ENCODE data around the gene OBP2A. TPM values are rescaled to one million over a fixed set of nuclear protein-coding genes. Genes with fewer than 3 reads are reported as not detected.
"Not testable (repeated sequence)": the region's sequence is repeated elsewhere in the genome, so short reads cannot be mapped to it uniquely, and the experiment has no call there.

OBP2A gene
- total RNA-seq, 1 experiment from 2014 or later, result not detected

DNA sequence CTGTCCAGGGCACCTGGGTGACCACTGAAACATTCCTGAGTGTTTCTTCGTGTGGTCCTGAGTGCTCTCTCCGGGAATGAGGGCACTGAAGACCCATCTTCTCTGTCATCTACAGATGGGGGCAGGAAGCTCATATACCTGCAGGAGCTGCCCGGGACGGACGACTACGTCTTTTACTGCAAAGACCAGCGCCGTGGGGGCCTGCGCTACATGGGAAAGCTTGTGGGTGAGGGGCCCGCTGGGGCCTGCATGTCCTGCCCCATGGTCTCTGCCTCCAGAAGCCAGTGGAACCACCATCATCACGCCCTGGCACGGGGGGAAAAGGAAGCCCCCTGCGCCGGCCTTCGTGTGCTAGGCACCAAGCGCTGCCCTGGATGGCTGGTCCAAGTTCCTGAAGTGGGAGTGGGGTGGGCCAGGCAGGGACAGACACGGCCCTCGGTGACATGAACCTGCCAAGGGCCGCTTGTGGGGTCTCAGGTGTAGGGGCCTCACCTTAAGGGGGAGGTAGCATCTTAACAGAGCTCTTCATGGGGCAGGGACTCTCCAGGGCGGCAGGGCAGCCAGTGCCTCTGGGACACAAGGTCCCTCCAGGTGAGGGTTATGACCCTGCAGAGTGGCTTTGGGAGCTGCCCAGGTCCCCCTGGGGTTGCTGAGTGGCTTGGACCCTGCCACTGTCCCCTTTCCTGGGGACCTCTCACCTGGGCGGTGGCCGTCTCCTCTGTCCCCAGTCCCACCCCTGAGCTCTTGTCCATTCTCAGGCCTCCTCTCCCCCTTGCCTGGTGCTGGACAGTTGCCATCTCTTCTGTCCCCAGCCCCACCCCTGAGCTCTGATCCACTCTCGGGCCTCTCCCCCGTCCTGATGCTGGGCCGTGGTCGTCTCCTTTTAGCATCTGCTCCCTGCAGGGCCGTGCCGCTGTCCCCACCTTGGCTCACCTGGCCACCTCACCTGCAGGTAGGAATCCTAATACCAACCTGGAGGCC, 2.1 kb downstream of the OBP2A start (continued):
- TF ChIP-seq, protein P1, sequence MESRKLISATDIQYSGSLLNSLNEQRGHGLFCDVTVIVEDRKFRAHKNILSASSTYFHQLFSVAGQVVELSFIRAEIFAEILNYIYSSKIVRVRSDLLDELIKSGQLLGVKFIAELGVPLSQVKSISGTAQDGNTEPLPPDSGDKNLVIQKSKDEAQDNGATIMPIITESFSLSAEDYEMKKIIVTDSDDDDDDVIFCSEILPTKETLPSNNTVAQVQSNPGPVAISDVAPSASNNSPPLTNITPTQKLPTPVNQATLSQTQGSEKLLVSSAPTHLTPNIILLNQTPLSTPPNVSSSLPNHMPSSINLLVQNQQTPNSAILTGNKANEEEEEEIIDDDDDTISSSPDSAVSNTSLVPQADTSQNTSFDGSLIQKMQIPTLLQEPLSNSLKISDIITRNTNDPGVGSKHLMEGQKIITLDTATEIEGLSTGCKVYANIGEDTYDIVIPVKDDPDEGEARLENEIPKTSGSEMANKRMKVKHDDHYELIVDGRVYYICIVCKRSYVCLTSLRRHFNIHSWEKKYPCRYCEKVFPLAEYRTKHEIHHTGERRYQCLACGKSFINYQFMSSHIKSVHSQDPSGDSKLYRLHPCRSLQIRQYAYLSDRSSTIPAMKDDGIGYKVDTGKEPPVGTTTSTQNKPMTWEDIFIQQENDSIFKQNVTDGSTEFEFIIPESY (IDR thresholded peaks at IDR 0.05; ENCODE audit: extremely low read depth, insufficient replicate concordance, low read length), result no peak

DNA sequence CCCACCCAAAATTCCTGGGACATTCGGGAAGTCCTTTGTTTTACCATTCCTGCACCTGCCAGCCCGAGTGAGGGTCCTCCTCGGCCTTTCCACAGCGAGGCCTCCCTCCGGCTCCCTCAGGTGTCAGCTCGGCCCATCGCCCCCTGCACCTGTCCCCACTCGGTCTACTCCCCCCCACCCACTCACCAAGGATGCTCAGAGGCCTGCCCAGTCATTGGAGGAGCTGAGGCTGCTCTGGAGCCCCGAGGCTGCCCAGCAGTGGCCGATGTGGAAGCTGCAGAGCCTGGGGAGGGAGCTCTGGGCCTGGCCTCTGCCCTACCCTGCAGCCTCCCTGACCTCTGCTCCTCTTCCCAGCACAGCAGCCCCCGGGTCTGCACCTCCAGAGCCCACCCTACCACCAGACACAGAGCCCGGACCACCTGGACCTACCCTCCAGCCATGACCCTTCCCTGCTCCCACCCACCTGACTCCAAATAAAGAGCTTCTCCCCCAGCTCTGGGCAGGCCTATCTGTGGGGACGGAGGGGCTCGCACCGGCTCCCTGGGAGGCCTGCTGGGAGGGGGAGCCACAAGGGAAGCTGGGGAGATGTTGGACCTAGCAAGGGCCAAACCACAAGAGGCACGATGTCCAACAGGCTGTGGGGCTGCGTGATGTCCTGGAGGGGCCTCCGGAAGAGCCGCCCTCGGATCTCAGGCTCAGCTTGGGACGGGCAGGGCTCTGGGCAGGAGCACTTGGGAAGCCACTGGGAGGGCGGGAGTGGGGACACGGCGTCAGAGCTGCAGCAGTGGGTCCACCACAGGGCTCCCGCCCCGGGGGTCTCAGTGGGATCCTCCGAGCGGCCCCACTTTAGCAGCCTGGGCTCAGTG, 3.8 kb downstream of the OBP2A start:
- H3K4me1 ChIP-seq (ENCODE audit: control insufficient read depth in 1 of 2, insufficient read depth in 2 of 2, low read length in 2 of 2); RAD21 ChIA-PET (ENCODE audit: low non-redundant PET in 1 of 2, low total read pairs in 2 of 2, uncharacterized antibody in 2 of 2, unreplicated experiment in 2 of 2); H3K27ac ChIP-seq (ENCODE audit: low read depth, low read length); H3K79me2 ChIP-seq (ENCODE audit: insufficient read depth, low read length); H3K36me3 ChIP-seq (ENCODE audit: control insufficient read depth in 1 of 2, insufficient read depth in 2 of 2, low read length in 2 of 2); H3K9ac ChIP-seq (ENCODE audit: low read length); POLR2A ChIA-PET; H3K27me3 ChIP-seq (ENCODE audit: insufficient read depth, low read length); H3K9me3 ChIP-seq (ENCODE audit: control insufficient read depth in 1 of 2, insufficient read depth in 1 of 2, low read depth in 1 of 2, low read length in 2 of 2); DNase-seq (ENCODE audit: low read depth, low spot score); CTCF ChIA-PET; H3K4me2 ChIP-seq (ENCODE audit: low read length); H3K9me2 ChIP-seq (ENCODE audit: insufficient read depth); H4K20me1 ChIP-seq (ENCODE audit: insufficient read depth); H3K4me3 ChIP-seq (replicated peaks in 1 of 2; ENCODE audit: low read depth in 1 of 2, low read length in 2 of 2); H2AFZ ChIP-seq (ENCODE audit: low read depth, low read length, poor library complexity, severe bottlenecking); intact Hi-C loops (cut with micrococcal nuclease); ATAC-seq; BruUV-seq (replicated peaks): not testable (repeated sequence)
